ENCODE results near the gene MMP15.

The MMP15 gene

GRCh38 chr16:58019866-58020538 lies 5.6 kb upstream of the MMP15 start:
- DNase-seq (ENCODE audit: low read depth) = no peak

- DNase-seq (ENCODE audit: low read depth) = peak; percentile 48
These were observed 4.7 kb upstream of the MMP15 start for GRCh38 chr16:58020628-58021521.

GRCh38 chr16:58021661-58022551 lies 3.6 kb upstream of the MMP15 start:
- no peak for DNase-seq (ENCODE audit: low read depth)

GRCh38 chr16:58022601-58023371 lies 2.8 kb upstream of the MMP15 start:
- DNase-seq (ENCODE audit: low read depth) = no peak

- DNase-seq (ENCODE audit: low read depth) = no peak
These were observed 836 bp upstream of the MMP15 start for GRCh38 chr16:58024486-58025350.

GRCh38 chr16:58026139-58026704 lies 668 bp downstream of the MMP15 start:
- no peak for DNase-seq (ENCODE audit: low read depth)

GRCh38 chr16:58026705-58027160 lies 1.2 kb downstream of the MMP15 start:
- no peak for DNase-seq (ENCODE audit: low read depth)

GRCh38 chr16:58027161-58027915 lies 1.8 kb downstream of the MMP15 start:
- no peak for DNase-seq (ENCODE audit: low read depth)

- DNase-seq (ENCODE audit: low read depth) = no peak
These were observed 2.4 kb downstream of the MMP15 start for GRCh38 chr16:58027916-58028455.

- no peak for DNase-seq (ENCODE audit: low read depth)
These were observed 3.1 kb downstream of the MMP15 start for GRCh38 chr16:58028541-58029070.

- DNase-seq (ENCODE audit: low read depth) = no peak
These were observed 3.9 kb downstream of the MMP15 start for GRCh38 chr16:58029410-58029809.

- no peak for DNase-seq (ENCODE audit: low read depth)
These were observed 4.7 kb downstream of the MMP15 start for GRCh38 chr16:58030136-58030840.

- no peak for DNase-seq (ENCODE audit: low read depth)
These were observed 5.7 kb downstream of the MMP15 start for GRCh38 chr16:58031016-58031800.

- DNase-seq (ENCODE audit: low read depth) = no peak
These were observed 7.2 kb downstream of the MMP15 start for GRCh38 chr16:58032710-58033293.

GRCh38 chr16:58034128-58034685 lies 8.7 kb downstream of the MMP15 start:
- no peak for DNase-seq (ENCODE audit: low read depth)

GRCh38 chr16:58034774-58035173 lies 9.2 kb downstream of the MMP15 start:
- no peak for DNase-seq (ENCODE audit: low read depth)

All from T follicular helper cell (primary cell).